Osteocyte (in vitro differentiated cells): ENCODE data around the gene UTY. TPM values are rescaled to one million over a fixed set of nuclear protein-coding genes. Genes with fewer than 3 reads are reported as not detected.

Experiments used
- DNase-seq: peaks from one replicate; pipeline ENCODE4 v3.0.0; 2021; ENCODE audit warnings: mixed read lengths; ENCODE audit not compliant: unreplicated experiment; ENCODE audit errors: extremely low spot score
- H3K27ac Mint-ChIP-seq: one replicate; pipeline ENCODE4 v1.8.0; 2021; ENCODE audit warnings: mild to moderate bottlenecking, mixed read lengths; ENCODE audit not compliant: unreplicated experiment
- H3K27me3 Mint-ChIP-seq: one replicate; pipeline ENCODE4 v1.8.0; 2021; ENCODE audit warnings: mixed read lengths; ENCODE audit not compliant: unreplicated experiment
- H3K36me3 Mint-ChIP-seq: one replicate; pipeline ENCODE4 v1.8.0; 2021; ENCODE audit warnings: mixed read lengths; ENCODE audit not compliant: unreplicated experiment
- H3K4me1 Mint-ChIP-seq: one replicate; pipeline ENCODE4 v1.8.0; 2021; ENCODE audit warnings: mixed read lengths; ENCODE audit not compliant: unreplicated experiment
- H3K4me3 Mint-ChIP-seq: one replicate; pipeline ENCODE4 v1.8.0; 2021; ENCODE audit warnings: mild to moderate bottlenecking, moderate library complexity, mixed read lengths; ENCODE audit not compliant: unreplicated experiment
- H3K9me3 Mint-ChIP-seq: one replicate; pipeline ENCODE4 v1.8.0; 2021; ENCODE audit warnings: mixed read lengths; ENCODE audit not compliant: unreplicated experiment
- total RNA-seq: library from RNA; stranded (reverse); gene quantifications from 2 replicates; pipeline ENCODE4 v1.2.1, GENCODE V29; 2021
- TF ChIP-seq, protein P1 (sequence below): fragments of 200-600 bp; sonication (generic); IDR thresholded peaks from 2 replicates; pipeline ENCODE4 v1.5.0; 2021; ENCODE audit warnings: antibody characterized with exemption, mild to moderate bottlenecking, moderate library complexity

Gene UTY
- total RNA-seq, 1 donor from 2014 or later = not detected

DNA sequence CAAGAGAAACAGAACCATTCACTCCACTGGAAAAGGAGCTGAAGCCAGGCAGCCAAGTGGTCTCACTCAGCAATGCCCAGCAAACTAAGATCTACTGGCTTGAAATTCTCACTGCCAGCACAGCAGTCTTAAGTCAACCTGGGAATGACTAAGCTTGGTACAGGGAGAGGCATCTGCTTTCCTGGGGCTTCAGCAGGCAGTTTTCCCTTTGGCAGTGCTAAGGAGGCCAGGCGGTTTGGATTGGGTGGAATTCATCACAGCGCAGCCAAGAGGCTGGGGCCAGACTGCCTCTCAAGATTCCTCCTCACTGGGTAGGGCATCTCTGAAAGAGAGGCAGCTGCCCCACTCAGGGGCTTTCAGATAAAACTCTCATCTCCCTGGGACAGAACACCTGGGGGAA, 149.2 kb downstream of the UTY start:
- no peak for DNase-seq
- H3K27ac Mint-ChIP-seq = no peak overlapping the region
- TF ChIP-seq, protein P1, sequence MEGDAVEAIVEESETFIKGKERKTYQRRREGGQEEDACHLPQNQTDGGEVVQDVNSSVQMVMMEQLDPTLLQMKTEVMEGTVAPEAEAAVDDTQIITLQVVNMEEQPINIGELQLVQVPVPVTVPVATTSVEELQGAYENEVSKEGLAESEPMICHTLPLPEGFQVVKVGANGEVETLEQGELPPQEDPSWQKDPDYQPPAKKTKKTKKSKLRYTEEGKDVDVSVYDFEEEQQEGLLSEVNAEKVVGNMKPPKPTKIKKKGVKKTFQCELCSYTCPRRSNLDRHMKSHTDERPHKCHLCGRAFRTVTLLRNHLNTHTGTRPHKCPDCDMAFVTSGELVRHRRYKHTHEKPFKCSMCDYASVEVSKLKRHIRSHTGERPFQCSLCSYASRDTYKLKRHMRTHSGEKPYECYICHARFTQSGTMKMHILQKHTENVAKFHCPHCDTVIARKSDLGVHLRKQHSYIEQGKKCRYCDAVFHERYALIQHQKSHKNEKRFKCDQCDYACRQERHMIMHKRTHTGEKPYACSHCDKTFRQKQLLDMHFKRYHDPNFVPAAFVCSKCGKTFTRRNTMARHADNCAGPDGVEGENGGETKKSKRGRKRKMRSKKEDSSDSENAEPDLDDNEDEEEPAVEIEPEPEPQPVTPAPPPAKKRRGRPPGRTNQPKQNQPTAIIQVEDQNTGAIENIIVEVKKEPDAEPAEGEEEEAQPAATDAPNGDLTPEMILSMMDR = no peak
- H3K4me3 Mint-ChIP-seq = no peak overlapping the region
- no peaks in the 10 kb centered on the region for H3K27me3 Mint-ChIP-seq
- no peaks in the 10 kb centered on the region for H3K4me1 Mint-ChIP-seq
- H3K36me3 Mint-ChIP-seq = no peaks in the 10 kb centered on the region
- H3K9me3 Mint-ChIP-seq = no peaks in the 10 kb centered on the region

DNA sequence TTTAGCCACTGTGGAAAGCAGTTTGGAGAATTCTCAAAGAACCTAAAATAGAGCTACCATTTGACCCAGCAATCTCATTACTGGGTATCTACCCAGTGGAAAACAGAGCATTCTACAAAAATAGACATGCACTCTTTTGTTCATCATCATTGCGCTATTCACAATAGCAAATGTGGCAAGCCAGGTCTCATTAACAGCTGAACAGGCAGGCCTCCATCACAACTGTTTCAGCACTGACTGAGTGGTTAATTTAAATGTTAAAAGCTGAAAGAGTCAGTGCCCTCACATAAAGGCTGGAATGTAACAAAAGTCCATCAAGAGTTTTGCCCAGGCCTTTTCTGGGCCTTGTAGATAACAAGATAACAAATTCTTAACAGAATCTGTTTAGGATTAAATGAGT, 166.9 kb downstream of the UTY start:
- H3K9me3 Mint-ChIP-seq = no peaks in the 10 kb centered on the region
- H3K27me3 Mint-ChIP-seq = no peaks in the 10 kb centered on the region
- no peaks in the 10 kb centered on the region for H3K4me1 Mint-ChIP-seq
- H3K4me3 Mint-ChIP-seq = no peak overlapping the region
- TF ChIP-seq, protein P1 = no peak
- no peaks in the 10 kb centered on the region for H3K36me3 Mint-ChIP-seq
- no peak for DNase-seq
- H3K27ac Mint-ChIP-seq = no peak overlapping the region

DNA sequence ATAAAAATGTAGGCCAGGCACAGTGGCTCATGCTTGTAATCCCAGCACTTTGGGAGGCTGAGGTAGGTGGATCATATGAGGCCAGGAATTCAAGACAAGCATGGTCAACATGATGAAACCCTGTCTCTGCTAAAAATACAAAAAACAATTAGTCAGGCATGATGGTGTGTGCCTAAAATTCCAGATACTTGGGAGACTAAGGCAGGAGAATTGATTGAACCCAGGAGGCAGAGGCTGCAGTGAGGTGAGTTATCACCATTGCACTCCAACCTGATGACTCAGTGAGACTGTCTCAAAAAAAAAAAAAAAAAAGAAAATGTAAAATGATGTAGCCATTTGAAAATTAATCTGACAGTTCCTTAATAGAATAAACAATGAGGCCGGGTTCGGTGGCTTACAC, 171.9 kb downstream of the UTY start:
- Mint-ChIP-seq H3K27me3 (no peaks in the 10 kb centered on the region), H3K4me3 (no peak overlapping the region), H3K9me3 (no peaks in the 10 kb centered on the region), H3K4me1 (no peaks in the 10 kb centered on the region), H3K36me3 (no peaks in the 10 kb centered on the region), H3K27ac (no peak overlapping the region)
- TF ChIP-seq, protein P1 = no peak
- no peak for DNase-seq

DNA sequence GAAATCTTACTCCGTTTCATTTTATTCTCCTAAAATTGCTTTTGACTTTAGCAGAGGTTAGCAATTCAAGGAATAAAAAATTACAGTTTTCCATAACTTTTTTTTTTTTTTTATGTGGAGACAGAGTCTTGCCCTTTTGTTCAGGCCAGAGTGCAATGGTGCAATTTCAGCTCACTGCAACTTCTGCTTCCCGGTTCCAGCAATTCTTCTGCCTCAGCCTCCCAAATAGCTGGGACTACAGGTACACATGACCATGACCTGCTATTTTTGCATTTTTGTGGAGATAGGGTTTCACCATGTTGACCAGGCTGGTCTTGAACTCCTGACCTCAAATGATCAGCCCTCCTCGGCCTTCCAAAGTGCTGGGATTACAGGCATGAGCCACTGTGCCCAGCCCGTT, 179.0 kb downstream of the UTY start:
- H3K27me3 Mint-ChIP-seq = no peaks in the 10 kb centered on the region
- no peak overlapping the region for H3K27ac Mint-ChIP-seq
- TF ChIP-seq, protein P1 = no peak

DNA sequence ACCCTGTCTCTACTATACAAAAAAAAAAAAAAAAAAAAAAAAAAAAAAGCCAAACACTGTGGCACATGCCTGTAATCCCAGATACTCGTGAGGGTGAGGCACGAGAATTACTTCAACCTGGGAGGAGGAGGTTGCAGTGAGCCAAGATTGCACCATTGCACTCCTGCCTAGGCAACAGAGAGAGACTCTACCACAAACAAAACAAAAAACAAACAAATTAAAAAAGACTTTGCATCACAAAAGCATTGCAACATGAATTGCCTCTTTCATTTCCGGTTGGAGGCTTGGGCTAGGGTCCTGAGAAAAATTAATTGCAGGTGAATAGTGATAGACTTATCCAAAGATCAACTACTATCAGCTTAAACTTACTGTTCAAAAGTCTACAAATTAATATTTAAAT, 180.4 kb downstream of the UTY start:
- Mint-ChIP-seq H3K4me1 (no peaks in the 10 kb centered on the region), H3K4me3 (no peak overlapping the region), H3K27me3 (no peaks in the 10 kb centered on the region), H3K36me3 (no peaks in the 10 kb centered on the region), H3K27ac (no peak overlapping the region), H3K9me3 (no peaks in the 10 kb centered on the region)
- TF ChIP-seq, protein P1 = no peak
- no peak for DNase-seq

More for the DNA sequence above, 179.0 kb downstream of the UTY start:
- Mint-ChIP-seq H3K4me3 (no peak overlapping the region), H3K9me3 (no peaks in the 10 kb centered on the region), H3K36me3 (no peaks in the 10 kb centered on the region), H3K4me1 (no peaks in the 10 kb centered on the region)
- no peak for DNase-seq
